Mesothelial cell of epicardium (in vitro differentiated cells): Measurements from ENCODE around the gene CAMTA1. TPM values are rescaled to one million over a fixed set of nuclear protein-coding genes. Genes with fewer than 3 reads are reported as not detected.

ENCODE experiments used
- DNase-seq, 2 experiments: peaks; one replicate each; pipeline ENCODE4 v3.0.0; 2021; ENCODE audit warnings: low spot score in 2 of 2; ENCODE audit not compliant: unreplicated experiment in 2 of 2
- H3K27ac Mint-ChIP-seq: 2 replicates; pipeline ENCODE4 v1.8.0; 2021; ENCODE audit warnings: mixed read lengths
- H3K27me3 Mint-ChIP-seq: 2 replicates; pipeline ENCODE4 v1.8.0; 2021; ENCODE audit warnings: low read depth, mixed read lengths
- H3K36me3 Mint-ChIP-seq: 2 replicates; pipeline ENCODE4 v1.8.0; 2021; ENCODE audit warnings: mixed read lengths
- H3K4me1 Mint-ChIP-seq: 2 replicates; pipeline ENCODE4 v1.8.0; 2021; ENCODE audit warnings: mixed read lengths
- H3K4me3 Mint-ChIP-seq: 2 replicates; pipeline ENCODE4 v1.8.0; 2021; ENCODE audit warnings: mild to moderate bottlenecking, moderate library complexity, mixed read lengths
- H3K9me3 Mint-ChIP-seq: 2 replicates; pipeline ENCODE4 v1.8.0; 2021; ENCODE audit warnings: mixed read lengths
- CTCF ChIP-seq: fragments of 200-600 bp; sonication (generic); IDR thresholded peaks from one replicate; pipeline ENCODE4 v1.5.0; 2021; ENCODE audit warnings: antibody characterized with exemption; ENCODE audit not compliant: unreplicated experiment
- total RNA-seq: library from RNA; stranded (reverse); gene quantifications from 3 replicates; pipeline ENCODE4 v1.2.1, GENCODE V29; 2021

The CAMTA1 gene
- total RNA-seq, 1 donor from 2014 or later, result 70.4 TPM

GRCh38 chr1:6884652-6885153, 99.4 kb downstream of the CAMTA1 start:
- H3K4me3 Mint-ChIP-seq, result no peak overlapping the region
- TF ChIP-seq CTCF, result no peak
- H3K27ac Mint-ChIP-seq, result no peak overlapping the region

GRCh38 chr1:6885426-6885825, 100.2 kb downstream of the CAMTA1 start:
- DNase-seq, result no peak
- no peaks in the 10 kb centered on the region for H3K36me3 Mint-ChIP-seq
- no peaks in the 10 kb centered on the region for H3K4me1 Mint-ChIP-seq
- TF ChIP-seq CTCF, result no peak
- H3K27me3 Mint-ChIP-seq, result no peaks in the 10 kb centered on the region
- no peak overlapping the region for H3K4me3 Mint-ChIP-seq
- H3K9me3 Mint-ChIP-seq, result no peaks in the 10 kb centered on the region
- no peak overlapping the region for H3K27ac Mint-ChIP-seq

More at GRCh38 chr1:6884652-6885153, 99.4 kb downstream of the CAMTA1 start:
- Mint-ChIP-seq H3K4me1 (no peaks in the 10 kb centered on the region), H3K36me3 (no peaks in the 10 kb centered on the region), H3K9me3 (no peaks in the 10 kb centered on the region), H3K27me3 (no peaks in the 10 kb centered on the region)
- DNase-seq, result no peak

DNA sequence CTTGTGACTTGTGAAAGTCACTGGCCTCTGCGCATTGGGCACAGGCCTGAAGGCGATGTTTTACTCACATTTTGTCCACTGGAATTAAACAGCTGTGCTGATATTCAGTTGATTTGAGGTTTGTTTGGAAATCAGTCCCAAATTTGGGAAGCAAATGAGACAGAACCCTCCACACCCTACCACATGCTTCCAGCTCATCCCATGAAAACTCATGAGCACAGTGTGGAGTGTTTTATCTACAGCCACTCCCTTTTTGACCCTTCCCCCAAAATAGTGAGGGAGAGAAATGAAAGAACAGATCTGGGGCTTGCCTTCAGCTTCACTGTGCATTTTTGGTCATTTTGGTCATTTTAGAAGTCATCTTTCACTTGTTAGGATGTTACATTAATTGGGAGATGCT, 101.3 kb downstream of the CAMTA1 start:
- DNase-seq, result no peak
- Mint-ChIP-seq H3K4me3 (no peak overlapping the region), H3K36me3 (no peaks in the 10 kb centered on the region), H3K9me3 (no peaks in the 10 kb centered on the region), H3K27ac (no peak overlapping the region), H3K27me3 (no peaks in the 10 kb centered on the region), H3K4me1 (no peaks in the 10 kb centered on the region)
- no peak for TF ChIP-seq CTCF

DNA sequence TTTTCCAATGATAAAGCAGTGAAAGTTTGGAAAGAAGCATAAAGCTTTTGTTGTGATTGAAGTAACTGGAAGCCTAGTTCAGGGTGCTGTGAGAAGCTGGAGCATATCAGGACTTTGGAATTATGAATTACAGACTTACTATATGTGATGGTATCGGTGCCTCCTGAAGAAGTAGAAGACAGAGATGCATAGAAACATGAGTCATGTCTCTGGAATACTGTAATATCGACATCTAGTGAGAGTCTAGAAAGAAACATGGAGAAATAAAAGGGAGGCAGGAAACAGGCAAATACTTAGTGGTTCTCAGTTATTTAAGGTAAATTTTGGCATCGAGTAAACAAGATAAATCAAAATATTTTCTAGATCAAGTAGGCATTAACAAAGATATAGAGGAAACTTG, 103.0 kb downstream of the CAMTA1 start:
- Mint-ChIP-seq H3K27ac (no peak overlapping the region), H3K27me3 (no peaks in the 10 kb centered on the region), H3K9me3 (no peaks in the 10 kb centered on the region), H3K4me3 (no peak overlapping the region), H3K4me1 (no peaks in the 10 kb centered on the region), H3K36me3 (no peaks in the 10 kb centered on the region)
- DNase-seq, result no peak
- TF ChIP-seq CTCF, result no peak

GRCh38 chr1:6888870-6889269, 103.6 kb downstream of the CAMTA1 start:
- TF ChIP-seq CTCF, result no peak
- H3K9me3 Mint-ChIP-seq, result no peaks in the 10 kb centered on the region
- no peaks in the 10 kb centered on the region for H3K4me1 Mint-ChIP-seq
- no peak for DNase-seq
- H3K27me3 Mint-ChIP-seq, result no peaks in the 10 kb centered on the region
- no peaks in the 10 kb centered on the region for H3K36me3 Mint-ChIP-seq
- H3K27ac Mint-ChIP-seq, result no peak overlapping the region
- H3K4me3 Mint-ChIP-seq, result no peak overlapping the region
